Neuronal stem cell (in vitro differentiated cells): ENCODE measurements around the gene EFHD1.

Experiments
- DNase-seq: peaks from one replicate; pipeline ENCODE4 v3.0.0-alpha.2; 2013; ENCODE audit warnings: low spot score
- H2AFZ ChIP-seq: one replicate; pipeline ENCODE4 v1.6.1; 2013; ENCODE audit warnings: mild to moderate bottlenecking, low read length, inconsistent platforms
- H2AK5ac ChIP-seq: 2 replicates; pipeline ENCODE4 v1.6.1; 2013; ENCODE audit warnings: low read depth, mild to moderate bottlenecking, inconsistent platforms, low read length, moderate library complexity, mixed read lengths
- H2BK120ac ChIP-seq: 2 replicates; pipeline ENCODE4 v1.6.1; 2013; ENCODE audit warnings: low read depth, mild to moderate bottlenecking, inconsistent platforms, low read length, moderate library complexity, mixed read lengths
- H2BK12ac ChIP-seq: one replicate; pipeline ENCODE4 v1.6.1; 2013; ENCODE audit warnings: low read length, inconsistent platforms
- H2BK15ac ChIP-seq: 2 replicates; pipeline ENCODE4 v1.6.1; 2013; ENCODE audit warnings: mild to moderate bottlenecking, low read length, inconsistent platforms, mixed read lengths
- H2BK5ac ChIP-seq: one replicate; pipeline ENCODE4 v1.6.1; 2013; ENCODE audit warnings: inconsistent platforms, mild to moderate bottlenecking, low read length, moderate library complexity
- H3K14ac ChIP-seq: one replicate; pipeline ENCODE4 v1.6.1; 2013; ENCODE audit warnings: low read length, inconsistent platforms
- H3K18ac ChIP-seq: 2 replicates; pipeline ENCODE4 v1.6.1; 2013; ENCODE audit warnings: low read length, inconsistent platforms
- H3K23ac ChIP-seq: 2 replicates; pipeline ENCODE4 v1.6.1; 2013; ENCODE audit warnings: low read depth, mild to moderate bottlenecking, mixed read lengths, low read length, inconsistent platforms; ENCODE audit not compliant: poor library complexity
- H3K27ac ChIP-seq: replicated peaks from 3 replicates; pipeline ENCODE4 v1.5.1; 2013; ENCODE audit warnings: low read length, inconsistent platforms
- H3K27me3 ChIP-seq, 3 experiments: 2 replicates each; pipeline ENCODE4 v1.6.1; 2013; ENCODE audit warnings: low read length in 3 of 3, mild to moderate bottlenecking in 2 of 3, inconsistent platforms in 1 of 3, low read depth in 1 of 3, mixed read lengths in 1 of 3, moderate library complexity in 1 of 3; ENCODE audit not compliant: control insufficient read depth in 3 of 3, insufficient read depth in 3 of 3
- H3K36me3 ChIP-seq, 2 donors: replicated peaks in 1 of 2; 2 replicates each; pipeline ENCODE4 v1.6.1; 2013; ENCODE audit warnings: low read length in 2 of 2; ENCODE audit not compliant: control insufficient read depth in 2 of 2, insufficient read depth in 2 of 2
- H3K4ac ChIP-seq: 2 replicates; pipeline ENCODE4 v1.6.1; 2013; ENCODE audit warnings: inconsistent platforms, mild to moderate bottlenecking, low read length, moderate library complexity
- H3K4me1 ChIP-seq, 2 donors: 1 replicate in 1 of 2; 2 replicates in 1 of 2; pipeline ENCODE4 v1.6.1; 2013; ENCODE audit warnings: low read length in 2 of 2, low read depth in 1 of 2; ENCODE audit not compliant: control insufficient read depth in 2 of 2, insufficient read depth in 1 of 2
- H3K4me2 ChIP-seq: one replicate; pipeline ENCODE4 v1.6.1; 2013; ENCODE audit warnings: mild to moderate bottlenecking, low read length, inconsistent platforms; ENCODE audit not compliant: insufficient read depth, poor library complexity, severe bottlenecking
- H3K4me3 ChIP-seq, 2 donors: 2 replicates each; pipeline ENCODE4 v1.5.1; 2013; ENCODE audit warnings: low read length in 2 of 2, mild to moderate bottlenecking in 2 of 2, inconsistent platforms in 1 of 2, moderate library complexity in 1 of 2
- H3K79me1 ChIP-seq: one replicate; pipeline ENCODE4 v1.6.1; 2013; ENCODE audit warnings: low read depth, mild to moderate bottlenecking, inconsistent platforms, low read length, moderate library complexity
- H3K9ac ChIP-seq: one replicate; pipeline ENCODE4 v1.6.1; 2013; ENCODE audit warnings: mild to moderate bottlenecking, low read depth, low read length, inconsistent platforms; ENCODE audit not compliant: poor library complexity
- H3K9me3 ChIP-seq, 2 donors: replicated peaks in 1 of 2; 2 replicates each; pipeline versions ENCODE3 to v1.6.1; 2013; ENCODE audit warnings: low read length in 2 of 2, mild to moderate bottlenecking in 2 of 2, inconsistent platforms in 1 of 2, low read depth in 1 of 2, mixed read lengths in 1 of 2, moderate library complexity in 1 of 2; ENCODE audit not compliant: control insufficient read depth in 2 of 2, insufficient read depth in 1 of 2
- H4K8ac ChIP-seq: one replicate; pipeline ENCODE4 v1.6.1; 2013; ENCODE audit warnings: low read depth, mild to moderate bottlenecking, inconsistent platforms, low read length, moderate library complexity
- H4K91ac ChIP-seq: one replicate; pipeline ENCODE4 v1.6.1; 2013; ENCODE audit warnings: low read length, low read depth, mild to moderate bottlenecking, inconsistent platforms; ENCODE audit not compliant: poor library complexity
- WGBS, 2 donors: extraction: QIAGEN DNeasy Blood & Tissue Kit; methylation state at CpG; one replicate each; pipeline ENCODE4 v1.1.7; 2013; ENCODE audit warnings: missing lambda C conversion rate in 2 of 2, mixed read lengths in 1 of 2; ENCODE audit not compliant: insufficient read length in 2 of 2, insufficient replicate concordance in 1 of 2; ENCODE audit errors: extremely low coverage in 2 of 2; 5-methylcytosine and 5-hydroxymethylcytosine counted together

Gene EFHD1

DNA sequence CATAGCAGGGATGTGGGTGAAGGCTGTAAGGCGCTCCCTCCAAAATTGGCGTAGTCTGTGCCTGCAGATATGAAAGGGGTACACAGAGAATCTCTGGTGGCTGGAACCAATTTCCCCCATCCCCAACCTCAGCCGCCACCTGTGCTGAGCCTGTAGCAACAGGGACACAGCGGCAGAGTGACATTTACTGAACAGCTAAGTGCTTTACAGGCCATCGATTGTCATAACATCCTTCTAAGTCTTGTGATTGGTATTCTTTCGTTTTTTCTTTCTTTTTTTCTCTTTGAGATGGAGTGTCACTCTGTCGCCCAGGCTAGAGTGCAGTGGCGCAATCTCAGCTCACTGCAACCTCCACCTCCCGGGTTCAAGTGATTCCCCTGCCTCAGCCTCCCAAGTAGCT is 12.2 kb upstream of the EFHD1 start:
- no peaks in the 10 kb centered on the region for H3K36me3 ChIP-seq
- no peak overlapping the region for H3K23ac ChIP-seq
- no peak overlapping the region for H2BK5ac ChIP-seq
- no peak overlapping the region for H3K18ac ChIP-seq
- no peak overlapping the region for H2BK120ac ChIP-seq
- H4K91ac ChIP-seq: no peak overlapping the region
- H3K4me1 ChIP-seq: peaks cover 0 to 3% of the 10 kb centered on the region in 2 donors
- no peak overlapping the region for H4K8ac ChIP-seq
- H3K14ac ChIP-seq: no peak overlapping the region
- no peak overlapping the region for H3K9ac ChIP-seq
- H3K79me1 ChIP-seq: no peaks in the 10 kb centered on the region
- no peak for DNase-seq
- no peaks in the 10 kb centered on the region for H3K9me3 ChIP-seq
- no peak overlapping the region for H2BK15ac ChIP-seq
- no peak overlapping the region for H3K4me3 ChIP-seq
- H3K27ac ChIP-seq: no peak overlapping the region
- H3K4ac ChIP-seq: no peak overlapping the region
- no peak overlapping the region for H2AK5ac ChIP-seq
- no peak overlapping the region for H2BK12ac ChIP-seq
- no CpG with 5 or more reads among the region's 9 CpGs for WGBS, 2 donors
- H3K4me2 ChIP-seq: no peak overlapping the region
- H3K27me3 ChIP-seq: peaks cover 0 to 22% (median 0%) of the 10 kb centered on the region in 3 experiments
- H2AFZ ChIP-seq: no peak overlapping the region

DNA sequence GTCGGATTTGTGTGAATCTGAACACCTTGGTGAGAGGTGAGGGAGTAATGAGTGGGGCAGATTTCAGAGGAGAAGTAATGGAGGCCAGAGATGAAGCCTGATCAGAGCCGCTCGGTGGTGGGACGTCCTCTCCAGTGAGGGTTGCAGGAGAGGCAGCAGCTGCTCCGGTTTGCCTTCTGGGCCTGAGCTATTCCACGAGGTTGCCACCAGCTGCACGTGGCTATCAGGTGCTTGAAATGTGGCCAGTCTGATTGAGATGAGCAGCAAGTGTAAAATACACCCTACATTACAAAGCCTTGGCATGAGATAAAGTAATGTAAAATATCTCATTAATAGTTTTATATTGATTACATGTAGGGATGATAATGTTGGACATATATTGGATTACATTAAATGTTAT is 10.8 kb upstream of the EFHD1 start:
- H2AFZ ChIP-seq: no peak overlapping the region
- no peak overlapping the region for H3K27ac ChIP-seq
- no peaks in the 10 kb centered on the region for H3K79me1 ChIP-seq
- no peak overlapping the region for H2BK12ac ChIP-seq
- H2AK5ac ChIP-seq: no peak overlapping the region
- no peaks in the 10 kb centered on the region for H3K36me3 ChIP-seq
- peaks cover 0 to 3% of the 10 kb centered on the region in 2 donors for H3K4me1 ChIP-seq
- H3K14ac ChIP-seq: no peak overlapping the region
- WGBS, 2 donors: no CpG with 5 or more reads among the region's 7 CpGs
- no peak overlapping the region for H3K9ac ChIP-seq
- H4K91ac ChIP-seq: no peak overlapping the region
- no peak overlapping the region for H3K4me3 ChIP-seq
- no peak overlapping the region for H2BK15ac ChIP-seq
- no peak overlapping the region for H3K4ac ChIP-seq
- H3K23ac ChIP-seq: peak overlapping the region; percentile 73
- peaks cover 0 to 22% (median 0%) of the 10 kb centered on the region in 3 experiments for H3K27me3 ChIP-seq
- no peak overlapping the region for H2BK120ac ChIP-seq
- no peak for DNase-seq
- H2BK5ac ChIP-seq: no peak overlapping the region
- no peak overlapping the region for H4K8ac ChIP-seq
- H3K9me3 ChIP-seq: no peaks in the 10 kb centered on the region
- no peak overlapping the region for H3K18ac ChIP-seq
- H3K4me2 ChIP-seq: no peak overlapping the region

DNA sequence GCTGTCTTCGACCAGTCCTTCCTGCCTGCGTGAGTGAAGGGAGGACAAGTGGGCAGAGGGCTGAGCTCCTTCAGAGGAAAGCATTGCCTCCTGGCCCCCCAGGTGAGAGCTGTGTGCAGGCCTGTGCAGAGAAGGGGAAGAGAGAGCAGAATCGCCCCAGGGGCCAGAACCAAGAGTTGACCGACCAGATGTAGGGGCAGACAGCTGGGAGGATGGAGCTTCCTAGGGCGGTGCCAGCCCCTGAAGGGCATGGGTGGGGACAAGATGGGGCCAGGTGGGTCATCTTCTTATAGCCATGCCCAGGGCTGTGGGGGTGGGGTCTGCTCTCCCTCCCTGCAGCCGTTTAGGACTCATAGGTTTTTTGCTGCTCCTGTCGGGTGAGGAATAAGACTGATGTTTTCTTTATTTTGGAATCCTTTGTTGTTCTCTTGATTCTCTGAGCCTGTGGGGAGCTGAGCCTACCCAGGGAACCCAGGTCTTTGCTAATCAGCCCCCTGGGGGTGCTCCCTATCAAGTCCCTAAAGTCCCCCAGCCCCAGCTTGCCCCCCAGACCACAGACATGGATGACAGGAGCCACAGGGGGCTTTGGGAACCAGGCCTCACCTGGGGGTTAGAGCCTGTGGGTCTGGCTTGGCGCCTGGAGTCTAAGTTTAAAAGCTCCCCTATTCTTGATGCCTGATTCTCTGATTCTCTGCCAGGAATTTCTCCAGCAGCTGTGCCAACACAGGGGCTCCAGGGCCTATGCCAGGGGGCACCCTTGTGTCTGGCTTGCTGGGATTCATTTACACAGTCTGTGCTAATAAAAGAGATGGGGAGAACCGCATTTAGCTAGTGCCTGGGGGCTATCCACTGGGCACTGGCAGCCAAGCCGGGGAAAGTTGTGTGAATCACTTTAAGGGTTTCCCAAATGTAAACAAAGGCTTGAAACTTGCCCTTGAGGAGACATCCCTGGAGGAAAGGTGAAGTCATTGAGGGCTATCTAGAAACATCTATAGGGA is 9.3 kb upstream of the EFHD1 start:
- DNase-seq: no peak

DNA sequence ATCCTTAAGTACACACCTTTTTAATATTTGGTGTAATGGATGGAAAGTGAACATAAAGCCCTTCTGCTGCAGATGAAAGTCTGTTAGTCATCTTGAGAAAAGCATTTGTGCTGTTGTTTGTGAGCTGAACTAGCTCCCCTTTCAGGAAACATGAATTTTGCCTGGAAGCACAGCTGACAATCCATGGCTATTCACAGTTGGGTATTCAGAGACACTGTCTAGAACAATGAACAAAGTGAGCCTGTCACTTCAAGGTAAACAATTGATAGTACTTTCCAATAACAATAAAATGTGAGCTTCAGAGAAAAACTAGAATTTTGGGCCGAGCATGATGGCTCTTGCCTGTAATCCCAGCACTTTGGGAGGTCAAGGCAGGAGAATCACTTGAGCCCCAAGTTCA is 6.8 kb upstream of the EFHD1 start:
- Histone ChIP-seq H2BK5ac (no peak overlapping the region), H2BK120ac (no peak overlapping the region), H3K18ac (no peak overlapping the region), H2AFZ (no peak overlapping the region), H4K91ac (no peak overlapping the region), H3K27me3 (peaks cover 0 to 25% (median 0%) of the 10 kb centered on the region in 3 experiments), H3K4ac (no peak overlapping the region), H3K23ac (no peak overlapping the region), H3K4me1 (peaks cover 5 to 6% of the 10 kb centered on the region in 2 donors), H4K8ac (no peak overlapping the region), H2AK5ac (no peak overlapping the region), H3K36me3 (no peaks in the 10 kb centered on the region), H3K9ac (no peak overlapping the region), H3K4me2 (no peak overlapping the region), H3K9me3 (no peaks in the 10 kb centered on the region), H3K79me1 (no peaks in the 10 kb centered on the region), H2BK15ac (no peak overlapping the region), H2BK12ac (no peak overlapping the region), H3K27ac (no peak overlapping the region), H3K4me3 (no peak overlapping the region), H3K14ac (no peak overlapping the region)
- no peak for DNase-seq
- WGBS, 2 donors: no CpG with 5 or more reads among the region's 1 CpG

More for the DNA sequence above, 9.3 kb upstream of the EFHD1 start:
- H4K8ac ChIP-seq: no peak overlapping the region
- peak overlapping the region; percentile 71 for H3K18ac ChIP-seq
- no peak overlapping the region for H3K23ac ChIP-seq
- no peak overlapping the region for H3K27ac ChIP-seq
- no CpG with 5 or more reads among the region's 10 CpGs for WGBS, 2 donors
- no peaks in the 10 kb centered on the region for H3K9me3 ChIP-seq
- no peak overlapping the region for H2BK12ac ChIP-seq
- H2BK15ac ChIP-seq: no peak overlapping the region
- H3K4me1 ChIP-seq: peaks cover 6 to 8% of the 10 kb centered on the region in 2 donors
- no peaks in the 10 kb centered on the region for H3K79me1 ChIP-seq
- peaks cover 0 to 22% (median 0%) of the 10 kb centered on the region in 3 experiments for H3K27me3 ChIP-seq
- H3K14ac ChIP-seq: no peak overlapping the region
- no peak overlapping the region for H4K91ac ChIP-seq
- H3K9ac ChIP-seq: no peak overlapping the region
- no peak overlapping the region for H3K4me2 ChIP-seq
- H2AK5ac ChIP-seq: no peak overlapping the region
- H2AFZ ChIP-seq: no peak overlapping the region
- H2BK120ac ChIP-seq: no peak overlapping the region
- H3K36me3 ChIP-seq: no peaks in the 10 kb centered on the region
- no peak overlapping the region for H3K4me3 ChIP-seq
- H3K4ac ChIP-seq: no peak overlapping the region
- H2BK5ac ChIP-seq: no peak overlapping the region
